NCI-H1930 (cell line): Measurements from ENCODE around the gene C10orf90.

ENCODE experiments used
- DNase-seq, 2 experiments: peaks; one replicate each; lab custom pipeline; 2025; lab: John Stamatoyannopoulos, UW

Gene C10orf90

DNA sequence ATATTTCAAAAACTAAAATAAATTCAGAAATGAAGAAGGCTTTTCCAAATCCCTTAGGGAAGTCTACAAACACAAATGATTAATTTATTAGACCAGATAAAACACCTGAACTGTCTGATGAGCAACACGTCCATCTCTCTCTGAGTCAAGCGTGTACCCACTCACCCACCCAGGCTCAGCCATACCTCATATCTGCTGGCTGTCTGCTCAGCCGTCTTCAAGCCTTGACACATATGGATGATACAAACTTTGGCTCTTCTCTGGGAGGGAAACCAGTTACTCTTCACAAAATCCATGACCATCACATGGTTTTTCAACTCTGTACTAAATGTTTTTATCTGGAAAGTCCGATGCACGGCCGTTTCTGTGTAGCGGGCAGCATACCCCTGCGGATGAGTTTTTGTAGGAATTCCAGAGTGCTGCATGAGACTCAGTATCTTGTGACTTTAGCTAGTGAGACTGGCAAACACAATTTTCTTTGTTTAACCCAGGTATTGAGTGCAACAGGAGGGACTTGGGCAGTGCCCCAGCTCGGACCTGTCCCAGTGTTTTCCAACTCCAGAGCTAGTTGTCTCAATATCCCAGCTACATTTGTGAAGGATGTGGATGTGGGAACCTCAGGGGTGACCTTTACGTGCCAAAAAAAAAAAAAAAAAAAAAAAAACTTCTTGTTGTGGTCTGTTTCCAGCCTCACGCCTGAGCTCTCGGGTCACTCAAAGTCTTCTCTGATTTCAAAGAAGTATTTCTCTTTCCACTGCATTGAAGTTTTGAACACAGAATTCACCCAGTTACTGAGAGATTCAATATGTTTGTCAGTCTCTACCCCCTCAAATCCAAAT is at the start of gene C10orf90:
C10orf90 (minus strand) TSS at position 638 of the 839 bp plus-strand sequence; CDS start at position 425, 213 bp downstream.
- no peak for DNase-seq

DNA sequence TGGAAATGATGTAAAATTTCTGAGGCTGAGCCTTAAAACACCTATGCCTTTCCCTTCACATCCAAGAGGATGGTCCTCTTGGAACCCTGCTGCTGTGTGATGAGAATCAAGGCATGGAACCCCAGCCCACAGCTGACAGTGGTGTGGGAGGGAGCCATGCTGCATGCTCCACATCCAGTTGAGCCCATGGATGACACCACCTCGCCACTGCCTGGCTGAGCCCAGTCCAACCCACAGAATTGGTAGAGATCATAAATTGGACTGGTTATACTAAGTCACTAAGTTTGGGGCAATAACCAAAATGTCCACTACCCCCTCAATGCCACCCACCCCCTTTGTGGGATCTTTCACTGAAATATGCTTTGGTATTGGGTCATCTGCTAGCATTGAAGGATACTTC is 45.9 kb upstream of the C10orf90 start:
- DNase-seq, result no peak

- no peak for DNase-seq
Observed at GRCh38 chr10:126713594-126713993, 43.1 kb upstream of the C10orf90 start.

DNA sequence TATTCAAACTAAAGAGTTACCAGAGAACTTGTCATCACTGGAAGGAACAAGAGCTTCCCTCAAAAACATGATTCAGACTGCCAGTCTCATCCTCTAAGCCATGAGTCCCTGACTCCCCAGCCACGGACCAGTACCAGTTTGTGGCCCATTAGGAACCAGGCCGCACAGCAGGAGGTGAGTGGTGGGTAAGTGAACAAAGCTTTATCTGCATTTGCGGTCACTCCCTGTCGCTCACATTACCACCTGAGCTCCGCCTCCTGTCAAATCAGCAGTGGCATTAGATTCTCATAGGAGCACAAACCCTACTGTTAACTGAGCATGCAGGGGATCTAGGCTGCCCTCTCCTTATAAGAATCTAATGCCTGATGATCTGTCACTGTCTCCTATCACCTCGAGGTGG is 42.2 kb upstream of the C10orf90 start:
- DNase-seq, result no peak

DNA sequence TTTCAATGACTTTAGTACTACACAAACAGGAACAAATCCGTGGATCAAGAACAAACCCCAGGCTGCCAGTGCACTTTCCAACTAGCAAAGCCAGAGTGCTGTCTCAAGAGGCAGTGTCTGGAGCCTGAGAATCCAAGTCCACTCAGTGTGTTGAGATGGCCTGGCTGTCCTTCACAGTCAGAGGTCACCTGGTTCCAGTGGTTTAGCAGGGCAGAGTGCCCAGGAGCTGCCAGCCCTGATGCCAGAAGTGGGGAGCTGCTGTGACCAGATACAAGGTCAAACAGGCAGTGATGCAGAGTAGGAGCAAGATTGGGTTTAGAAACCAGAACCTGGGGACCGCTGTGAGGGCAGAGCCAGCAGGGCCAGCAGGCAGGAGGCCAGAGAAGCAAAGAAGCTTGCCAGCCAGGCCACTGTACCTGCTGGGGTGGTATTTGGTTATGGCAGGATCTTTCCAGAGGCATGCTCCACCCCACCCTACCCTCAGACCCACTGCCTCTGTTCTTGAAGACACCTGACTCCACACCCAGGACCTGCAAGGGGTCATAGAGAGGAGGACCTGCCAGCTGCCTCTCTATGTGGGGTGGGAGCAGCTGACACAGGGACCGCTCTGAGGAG is 35.6 kb upstream of the C10orf90 start:
- no peak for DNase-seq

- no peak for DNase-seq
Observed at GRCh38 chr10:126705131-126705530, 34.6 kb upstream of the C10orf90 start.

DNA sequence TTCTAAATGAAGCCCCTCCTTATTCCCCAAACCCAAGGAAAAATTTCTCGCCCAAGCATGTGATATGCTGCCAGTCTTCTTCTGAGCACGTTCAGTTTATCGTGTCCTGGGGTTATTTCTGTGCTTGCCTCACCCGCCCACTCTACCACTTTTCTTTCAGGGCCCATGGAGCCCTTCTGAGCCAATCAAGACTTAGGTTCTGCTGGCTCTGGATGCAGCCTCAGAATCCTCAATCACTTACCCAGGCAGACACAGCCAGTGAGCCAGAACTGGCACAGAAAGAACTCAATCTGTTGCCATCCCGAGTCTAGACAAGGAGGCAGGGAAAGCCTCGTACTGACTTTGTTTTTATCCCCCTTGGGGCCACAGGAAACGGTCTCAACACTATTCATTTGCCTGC is 34.2 kb upstream of the C10orf90 start:
- no peak for DNase-seq

GRCh38 chr10:126702181-126702580 is 31.7 kb upstream of the C10orf90 start:
- DNase-seq, result no peak

GRCh38 chr10:126701526-126701925 is 31.0 kb upstream of the C10orf90 start:
- DNase-seq, result no peak

GRCh38 chr10:126696684-126697083 is 26.2 kb upstream of the C10orf90 start:
- no peak for DNase-seq

DNA sequence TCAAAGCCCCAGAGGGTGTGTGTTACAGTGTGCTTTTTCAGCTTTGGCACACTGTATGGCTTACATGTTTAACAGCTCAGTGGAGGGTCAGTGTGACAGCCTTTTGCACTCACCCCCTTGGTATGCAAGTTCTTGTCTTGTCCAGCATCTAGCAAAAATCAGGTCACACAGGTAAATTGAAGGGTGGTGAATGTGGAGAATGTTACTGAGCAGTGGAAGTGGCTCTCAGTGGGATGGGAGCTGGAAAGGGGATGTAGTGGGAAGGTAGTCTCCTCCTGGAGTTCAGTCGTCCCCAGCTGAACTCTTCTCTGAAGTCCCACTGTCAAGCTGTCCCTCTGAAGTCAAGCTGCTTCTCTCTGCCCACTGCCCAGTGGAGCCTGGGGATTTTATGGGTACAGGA is 21.0 kb upstream of the C10orf90 start:
- DNase-seq, result no peak

DNA sequence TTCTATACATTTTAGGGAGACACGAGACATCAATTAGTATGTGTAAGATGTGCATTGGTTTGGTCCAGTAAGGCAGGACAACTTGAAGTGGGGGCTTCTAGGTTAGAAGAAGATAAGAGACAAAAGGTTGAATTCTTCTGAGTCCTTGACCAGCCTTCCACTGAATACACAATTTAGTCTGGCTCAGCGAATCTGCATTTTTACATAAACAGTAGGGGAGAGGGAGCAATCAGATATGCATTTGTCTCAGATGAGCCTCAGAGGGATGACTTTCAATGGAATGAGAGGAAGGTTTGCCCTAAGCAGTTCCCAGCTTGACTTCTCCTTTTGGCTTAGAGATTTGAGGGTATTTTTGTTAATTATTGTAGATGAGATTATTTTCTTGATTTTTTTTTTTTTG is 20.0 kb upstream of the C10orf90 start:
- no peak for DNase-seq

DNA sequence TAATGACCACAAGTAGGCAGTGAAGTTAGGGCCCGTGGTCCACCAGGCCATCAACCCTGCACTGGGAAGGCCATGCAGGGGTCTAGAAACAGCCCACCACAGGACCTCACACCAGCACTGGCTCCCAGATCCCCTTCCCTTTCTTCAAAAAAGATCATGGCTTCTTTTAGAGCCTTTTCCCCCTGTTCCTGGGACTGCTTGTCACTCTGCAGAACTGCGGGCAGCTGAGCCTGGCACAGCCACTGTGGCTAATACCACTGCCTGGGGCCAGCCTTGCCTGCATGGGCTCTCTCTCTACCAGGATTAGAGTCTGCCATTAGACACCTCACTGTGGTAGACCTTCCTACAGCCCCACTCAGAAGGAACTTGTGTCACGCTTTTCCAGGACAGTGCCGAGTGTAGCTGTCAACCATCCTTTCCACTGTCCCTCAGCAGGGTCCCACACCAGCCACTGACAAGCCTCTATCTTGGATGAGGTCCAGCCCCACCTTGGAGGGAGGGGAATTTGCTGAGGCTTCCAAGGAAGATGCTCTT is 19.0 kb upstream of the C10orf90 start:
- DNase-seq, result no peak

GRCh38 chr10:126687121-126687606 is 16.7 kb upstream of the C10orf90 start:
- DNase-seq, result no peak

GRCh38 chr10:126686719-126687118 is 16.2 kb upstream of the C10orf90 start:
- no peak for DNase-seq

DNA sequence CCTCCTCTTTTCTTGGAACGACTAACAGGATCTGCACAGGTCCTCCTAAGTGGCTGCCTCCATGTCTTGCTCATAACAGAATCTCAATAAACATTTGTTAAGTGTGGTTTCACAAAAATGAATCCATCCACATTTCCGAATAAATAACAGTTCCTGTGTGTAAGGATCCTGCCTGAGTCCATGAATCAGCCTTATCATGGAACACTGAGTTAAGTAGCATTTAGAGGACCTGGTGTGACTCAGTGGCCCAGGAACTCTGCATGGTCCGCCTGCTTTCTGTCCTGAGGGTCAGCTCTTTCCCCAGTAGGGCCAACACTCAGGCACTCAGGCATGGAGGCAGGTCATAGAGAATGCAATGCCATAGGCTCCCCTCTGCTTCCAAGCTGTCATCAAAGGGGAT is 15.8 kb upstream of the C10orf90 start:
- DNase-seq, result no peak

- no peak for DNase-seq
Observed at GRCh38 chr10:126685756-126686155, 15.3 kb upstream of the C10orf90 start.

DNA sequence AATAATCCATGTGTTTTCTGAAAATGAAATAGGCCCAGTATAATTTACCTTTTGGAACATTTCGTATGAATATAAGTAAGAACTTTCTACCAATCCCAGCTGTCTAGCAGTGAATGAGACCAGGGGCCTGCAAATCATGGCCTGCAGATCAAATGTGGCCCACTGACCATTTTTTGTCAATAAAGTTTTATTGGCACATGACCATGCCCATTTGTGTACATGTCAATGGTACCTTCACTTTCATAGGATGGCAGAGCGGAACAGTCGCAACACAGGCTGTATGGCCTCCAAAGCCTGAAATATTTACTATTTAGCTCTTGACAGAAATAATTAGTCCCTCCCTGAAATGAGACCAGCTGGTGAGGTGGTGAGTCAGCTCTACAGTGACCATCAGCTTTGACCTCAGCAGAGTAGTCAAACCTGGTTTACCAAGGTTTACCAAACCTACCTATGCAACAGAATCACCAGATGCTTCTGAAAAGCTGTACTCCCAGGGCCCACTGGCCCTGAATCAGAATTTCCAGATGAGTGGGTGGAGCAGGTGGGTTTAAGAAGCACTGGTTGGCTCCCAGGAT is 13.8 kb upstream of the C10orf90 start:
- DNase-seq, result no peak

DNA sequence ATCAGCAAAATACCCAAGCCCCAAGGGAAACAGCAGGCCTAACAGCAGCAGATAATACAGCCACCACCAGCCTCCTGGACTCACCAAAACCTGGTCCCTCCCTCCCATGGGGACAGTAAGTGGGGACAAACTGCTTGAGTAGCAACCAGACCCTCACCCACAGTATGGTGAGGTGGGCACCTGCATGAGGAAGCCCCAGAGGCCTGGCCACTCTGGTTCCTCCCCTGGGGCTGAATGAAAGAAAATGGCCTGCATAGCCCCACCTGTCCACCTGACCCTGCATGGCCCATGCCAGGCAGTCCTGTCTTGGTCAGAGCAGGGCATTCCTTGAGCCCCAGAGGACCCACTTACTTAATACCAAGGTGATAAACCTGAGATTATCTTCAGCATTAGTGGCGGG is 13.0 kb upstream of the C10orf90 start:
- no peak for DNase-seq

GRCh38 chr10:126675656-126676438 is 5.4 kb upstream of the C10orf90 start:
- no peak for DNase-seq

DNA sequence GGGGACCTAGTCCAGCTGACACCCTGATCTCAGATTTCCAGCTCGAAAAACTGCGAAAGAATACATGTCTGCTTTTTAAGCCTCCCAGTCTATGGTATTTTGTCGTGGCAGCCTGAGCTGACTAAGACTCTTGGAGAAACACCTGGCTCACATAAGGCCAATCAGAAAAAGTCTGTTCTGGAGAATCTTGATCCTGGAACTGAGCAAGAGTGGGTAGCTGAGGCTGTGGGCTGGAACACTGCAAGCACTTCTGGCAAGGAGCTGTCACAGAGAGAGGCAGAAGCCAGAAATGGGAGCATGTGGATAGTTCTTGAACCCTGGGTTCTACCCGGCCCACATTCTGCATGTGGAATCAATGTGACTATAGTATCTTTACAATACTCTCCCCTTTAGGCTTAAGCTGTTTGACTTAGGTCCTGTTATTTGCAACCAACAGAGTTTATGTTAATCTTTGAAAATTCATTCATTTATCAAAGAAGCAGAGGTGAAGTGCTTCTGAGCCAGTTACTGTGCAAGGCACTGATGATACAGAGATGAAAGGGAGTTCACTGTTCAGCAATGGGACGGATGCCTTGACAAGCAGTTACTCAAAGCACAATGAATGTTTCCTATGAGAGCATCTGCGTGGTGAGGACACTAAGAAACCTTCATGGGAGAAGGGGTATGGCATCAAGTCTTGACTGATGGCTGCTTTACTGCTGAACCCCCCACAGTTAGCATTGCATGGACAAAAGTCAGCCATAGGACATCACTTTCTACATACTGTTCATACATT is 4.4 kb upstream of the C10orf90 start:
- DNase-seq, result no peak
